ENCODE results near the gene SLC25A28.

GRCh38 chr10:99610221-99610620 is 10.0 kb downstream of the SLC25A28 start:
- TF ChIP-seq, protein P1, sequence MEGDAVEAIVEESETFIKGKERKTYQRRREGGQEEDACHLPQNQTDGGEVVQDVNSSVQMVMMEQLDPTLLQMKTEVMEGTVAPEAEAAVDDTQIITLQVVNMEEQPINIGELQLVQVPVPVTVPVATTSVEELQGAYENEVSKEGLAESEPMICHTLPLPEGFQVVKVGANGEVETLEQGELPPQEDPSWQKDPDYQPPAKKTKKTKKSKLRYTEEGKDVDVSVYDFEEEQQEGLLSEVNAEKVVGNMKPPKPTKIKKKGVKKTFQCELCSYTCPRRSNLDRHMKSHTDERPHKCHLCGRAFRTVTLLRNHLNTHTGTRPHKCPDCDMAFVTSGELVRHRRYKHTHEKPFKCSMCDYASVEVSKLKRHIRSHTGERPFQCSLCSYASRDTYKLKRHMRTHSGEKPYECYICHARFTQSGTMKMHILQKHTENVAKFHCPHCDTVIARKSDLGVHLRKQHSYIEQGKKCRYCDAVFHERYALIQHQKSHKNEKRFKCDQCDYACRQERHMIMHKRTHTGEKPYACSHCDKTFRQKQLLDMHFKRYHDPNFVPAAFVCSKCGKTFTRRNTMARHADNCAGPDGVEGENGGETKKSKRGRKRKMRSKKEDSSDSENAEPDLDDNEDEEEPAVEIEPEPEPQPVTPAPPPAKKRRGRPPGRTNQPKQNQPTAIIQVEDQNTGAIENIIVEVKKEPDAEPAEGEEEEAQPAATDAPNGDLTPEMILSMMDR (conservative IDR thresholded peaks at IDR 0.05; ENCODE audit: low read depth, low read length): no peak
- TF ChIP-seq EZH2 (IDR thresholded peaks at IDR 0.05; ENCODE audit: borderline replicate concordance, low read depth, low read length, poor library complexity, severe bottlenecking): no peak

Measured in A673 (cell line).